Fibroblast of skin of left biceps (primary cell): ENCODE results near the gene CSPG5.

ENCODE experiments used
- DNase-seq, 2 experiments: peaks; one replicate each; pipeline ENCODE4 v3.0.0-alpha.2; 2013; ENCODE audit warnings: low read depth in 2 of 2

Gene CSPG5, protein sequence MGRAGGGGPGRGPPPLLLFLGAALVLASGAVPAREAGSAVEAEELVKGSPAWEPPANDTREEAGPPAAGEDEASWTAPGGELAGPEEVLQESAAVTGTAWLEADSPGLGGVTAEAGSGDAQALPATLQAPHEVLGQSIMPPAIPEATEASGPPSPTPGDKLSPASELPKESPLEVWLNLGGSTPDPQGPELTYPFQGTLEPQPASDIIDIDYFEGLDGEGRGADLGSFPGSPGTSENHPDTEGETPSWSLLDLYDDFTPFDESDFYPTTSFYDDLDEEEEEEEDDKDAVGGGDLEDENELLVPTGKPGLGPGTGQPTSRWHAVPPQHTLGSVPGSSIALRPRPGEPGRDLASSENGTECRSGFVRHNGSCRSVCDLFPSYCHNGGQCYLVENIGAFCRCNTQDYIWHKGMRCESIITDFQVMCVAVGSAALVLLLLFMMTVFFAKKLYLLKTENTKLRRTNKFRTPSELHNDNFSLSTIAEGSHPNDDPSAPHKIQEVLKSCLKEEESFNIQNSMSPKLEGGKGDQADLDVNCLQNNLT

GRCh38 chr3:47578691-47579632 is at the start of gene CSPG5:
CSPG5 (minus strand) TSS chr3:47578865; CDS start chr3:47578693, 172 bp downstream.
- DNase-seq: no peak

DNA sequence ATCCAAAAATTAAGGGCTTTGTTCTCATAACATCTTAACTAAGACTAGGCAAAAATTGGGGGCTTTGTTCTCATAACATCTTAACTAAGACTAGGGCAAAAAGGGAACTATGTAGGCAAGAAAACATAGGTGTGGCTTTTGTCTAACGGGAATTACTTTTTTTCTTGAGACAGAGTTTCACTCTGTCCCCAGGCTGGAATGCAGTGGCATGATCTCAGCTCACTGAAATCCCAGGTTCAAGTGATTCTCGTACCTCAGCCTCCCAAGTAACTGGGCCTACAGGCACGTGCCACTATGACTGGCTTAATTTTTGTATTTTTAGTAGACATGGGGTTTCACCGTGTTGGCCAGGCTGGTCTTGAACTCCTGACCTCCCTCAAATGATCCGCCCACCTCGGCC is 49.8 kb upstream of the CSPG5 start:
- no peak for DNase-seq

DNA sequence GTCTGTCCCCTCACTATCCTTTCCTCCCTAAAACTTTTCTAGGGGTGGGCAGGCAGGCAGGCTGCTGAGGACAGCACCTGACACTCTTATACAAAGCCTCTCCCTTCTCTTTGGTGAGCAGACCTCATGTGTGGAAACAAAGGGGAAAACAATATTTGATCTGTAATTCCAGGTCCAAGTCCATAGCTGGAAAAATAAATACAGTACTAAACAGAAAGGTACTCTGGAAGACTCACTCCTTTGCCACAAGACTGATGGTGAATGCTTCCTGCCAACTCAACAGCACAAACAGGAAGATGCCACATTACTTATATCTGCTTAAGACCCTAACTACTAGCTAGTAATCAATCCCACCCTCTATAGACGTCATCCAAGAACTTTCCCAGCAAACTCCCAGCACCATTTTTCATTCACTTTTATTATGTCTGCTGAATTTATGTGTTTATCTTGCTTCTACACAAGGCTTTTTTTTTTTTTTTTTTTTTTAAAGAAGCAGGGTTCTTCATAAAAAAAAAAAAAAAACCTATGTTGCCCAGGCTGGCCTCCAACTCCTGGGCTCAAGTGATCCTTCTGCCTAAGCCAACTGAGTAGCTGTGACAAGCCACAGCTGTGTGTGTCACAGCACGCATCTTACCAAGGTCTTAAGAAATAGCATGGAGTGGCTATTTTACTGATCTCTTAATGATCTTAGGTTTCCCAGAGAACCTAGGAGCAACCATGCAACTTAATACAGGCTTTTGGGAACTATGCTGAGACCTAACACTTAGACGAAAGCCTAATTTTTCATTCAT is 44.2 kb upstream of the CSPG5 start:
- DNase-seq: no peak

GRCh38 chr3:47617086-47618010 is 38.7 kb upstream of the CSPG5 start:
- DNase-seq: peak in 1 of 2 experiments; percentile 6

DNA sequence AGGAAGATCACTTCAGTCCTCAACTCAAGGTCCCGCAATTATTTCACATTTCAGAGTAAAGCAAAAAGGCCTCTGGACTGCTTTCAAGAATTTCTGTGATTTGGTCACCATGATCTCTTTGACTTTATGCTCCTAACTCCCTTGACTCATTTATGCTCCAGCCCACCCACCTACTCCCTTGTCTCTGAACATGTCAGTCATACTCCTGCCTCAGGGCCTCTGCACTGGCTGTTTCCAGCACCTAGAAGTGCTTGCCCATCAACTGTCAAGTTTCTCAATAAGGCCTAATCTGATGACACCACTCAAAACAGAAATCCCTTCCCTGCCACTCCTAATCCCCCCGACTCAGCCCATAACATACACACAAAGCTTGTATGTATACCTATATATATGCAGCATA is 36.1 kb upstream of the CSPG5 start:
- DNase-seq: no peak

DNA sequence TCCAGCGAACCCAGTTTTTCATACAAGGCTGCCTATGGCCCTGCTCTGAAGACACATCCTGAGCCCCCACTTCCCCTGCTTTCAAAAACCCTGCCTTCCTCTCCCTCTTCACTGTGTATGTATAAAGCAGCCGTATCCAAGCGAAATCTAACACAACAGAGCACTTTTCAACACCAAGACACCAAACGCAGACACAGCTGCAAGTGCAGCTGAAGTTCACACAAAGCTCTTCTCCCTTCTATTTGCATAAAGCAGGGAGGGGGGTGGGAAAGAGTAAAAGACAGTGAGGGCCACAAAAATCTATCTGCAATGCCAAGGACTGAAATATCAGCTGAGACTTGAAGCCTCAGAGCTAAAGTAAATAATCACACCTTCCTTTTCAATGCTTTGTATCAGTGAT is 35.1 kb upstream of the CSPG5 start:
- no peak for DNase-seq

GRCh38 chr3:47612879-47613278 is 34.2 kb upstream of the CSPG5 start:
- DNase-seq: no peak

- DNase-seq: peak; percentile 45 to 58
These were observed 33.5 kb upstream of the CSPG5 start for GRCh38 chr3:47612178-47612577.

GRCh38 chr3:47611576-47611975 is 32.9 kb upstream of the CSPG5 start:
- no peak for DNase-seq

GRCh38 chr3:47610583-47610982 is 31.9 kb upstream of the CSPG5 start:
- no peak for DNase-seq

DNA sequence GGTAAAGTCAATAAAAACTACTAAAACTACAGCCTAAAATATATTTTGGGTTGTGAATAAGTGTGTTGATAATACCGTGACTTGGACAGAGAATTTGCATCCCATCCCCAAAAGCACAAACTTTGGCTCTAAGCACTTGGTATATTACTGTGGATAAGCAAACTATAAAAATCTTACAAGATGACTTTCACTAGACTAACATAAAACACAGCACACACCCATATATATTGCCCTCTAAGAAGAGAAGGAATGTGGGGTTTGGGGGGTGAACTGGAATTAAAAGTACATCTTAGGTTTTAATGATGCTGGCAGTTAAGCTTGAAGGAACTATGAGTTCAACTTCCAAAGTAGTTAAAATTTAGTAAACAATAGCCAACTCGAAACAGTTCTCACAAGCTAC is 28.7 kb upstream of the CSPG5 start:
- DNase-seq: no peak

GRCh38 chr3:47606165-47606564 is 27.5 kb upstream of the CSPG5 start:
- DNase-seq: no peak

- no peak for DNase-seq
These were observed 27.0 kb upstream of the CSPG5 start for GRCh38 chr3:47605652-47606051.

DNA sequence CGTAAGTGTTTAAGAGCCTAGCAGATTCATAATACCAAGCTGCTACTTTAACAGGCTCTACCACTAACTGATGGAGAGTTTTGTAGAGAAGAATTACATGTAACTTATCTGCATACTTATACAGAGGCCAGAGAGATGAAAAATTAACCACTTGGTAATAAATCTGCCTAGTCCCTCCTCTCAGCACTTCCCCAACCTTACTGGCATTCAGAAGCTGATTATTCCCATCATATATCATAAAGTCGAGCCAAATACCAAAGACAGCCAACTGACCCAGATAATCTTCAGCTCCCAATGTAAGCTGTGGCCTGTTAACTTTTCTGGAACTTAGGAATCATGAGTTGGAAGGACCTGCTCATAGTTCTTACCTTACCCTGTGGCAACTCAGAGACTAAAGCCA is 25.5 kb upstream of the CSPG5 start:
- DNase-seq: no peak

- no peak for DNase-seq
These were observed 24.7 kb upstream of the CSPG5 start for GRCh38 chr3:47603332-47603731.

GRCh38 chr3:47601281-47601680 is 22.6 kb upstream of the CSPG5 start:
- DNase-seq: no peak

- DNase-seq: no peak
These were observed 16.1 kb upstream of the CSPG5 start for GRCh38 chr3:47594792-47595191.

DNA sequence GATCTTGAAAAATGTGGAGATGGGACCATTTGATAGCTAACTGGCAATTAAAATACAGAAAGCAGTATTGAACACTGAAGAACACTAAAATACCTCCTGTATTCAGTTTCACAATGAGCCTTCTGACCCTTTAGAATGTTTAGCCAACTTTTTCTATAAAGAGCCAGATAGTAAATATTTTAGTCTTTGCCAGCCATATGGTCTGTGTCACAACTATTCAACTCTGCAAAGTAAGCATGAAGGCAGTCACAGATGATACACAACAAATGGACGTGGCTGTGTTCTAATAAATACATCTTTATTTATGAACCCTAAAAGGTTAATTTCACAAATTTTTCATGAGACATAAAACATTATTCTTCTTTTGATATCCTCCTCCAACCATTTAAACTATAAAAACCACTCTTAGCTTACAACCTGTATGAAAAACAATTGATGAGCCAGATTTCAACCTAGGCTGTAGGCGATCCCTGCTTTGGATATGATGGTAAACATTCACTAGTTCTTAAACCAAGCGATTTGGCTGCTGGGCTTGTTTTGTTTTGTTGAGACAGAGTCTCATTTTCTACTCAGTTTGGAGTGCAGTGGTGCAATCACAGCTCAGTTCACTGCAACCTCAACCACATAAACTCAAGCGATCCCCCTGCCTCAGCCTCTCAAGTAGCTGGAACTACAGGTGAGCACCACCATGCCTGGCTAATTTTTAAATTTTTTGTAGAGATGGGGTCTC is 13.6 kb upstream of the CSPG5 start:
- DNase-seq: no peak

- no peak for DNase-seq
These were observed 11.6 kb upstream of the CSPG5 start for GRCh38 chr3:47590216-47590615.

GRCh38 chr3:47588587-47588986 is 9.9 kb upstream of the CSPG5 start:
- DNase-seq: no peak
